NAMALWA (cell line): ENCODE results near the gene PPP1R12B.
"Not testable (repeated sequence)": the region's sequence is repeated elsewhere in the genome, so short reads cannot be mapped to it uniquely, and the experiment has no call there.

Experiments
- DNase-seq: peaks from one replicate; pipeline ENCODE4 v3.0.0-alpha.2; 2015; ENCODE audit warnings: low spot score

Gene PPP1R12B

GRCh38 chr1:202398439-202398838 is 49.9 kb downstream of the PPP1R12B start:
- not testable (repeated sequence) for DNase-seq

GRCh38 chr1:202401771-202402170 is 53.3 kb downstream of the PPP1R12B start:
- not testable (repeated sequence) for DNase-seq

GRCh38 chr1:202403381-202403780 is 54.9 kb downstream of the PPP1R12B start:
- DNase-seq = not testable (repeated sequence)

- no peak for DNase-seq
Observed at GRCh38 chr1:202405928-202406327, 57.4 kb downstream of the PPP1R12B start.

GRCh38 chr1:202406896-202407295 is 58.4 kb downstream of the PPP1R12B start:
- DNase-seq = not testable (repeated sequence)

GRCh38 chr1:202407378-202407777 is 58.9 kb downstream of the PPP1R12B start:
- not testable (repeated sequence) for DNase-seq

GRCh38 chr1:202410251-202410650 is 61.8 kb downstream of the PPP1R12B start:
- DNase-seq = not testable (repeated sequence)

- DNase-seq = not testable (repeated sequence)
Observed at GRCh38 chr1:202410854-202411357, 62.4 kb downstream of the PPP1R12B start.

- DNase-seq = no peak
Observed at GRCh38 chr1:202411422-202411821, 62.9 kb downstream of the PPP1R12B start.

GRCh38 chr1:202412421-202412820 is 63.9 kb downstream of the PPP1R12B start:
- not testable (repeated sequence) for DNase-seq

- DNase-seq = no peak
Observed at GRCh38 chr1:202416641-202417040, 68.1 kb downstream of the PPP1R12B start.

GRCh38 chr1:202417141-202417540 is 68.6 kb downstream of the PPP1R12B start:
- DNase-seq = not testable (repeated sequence)

GRCh38 chr1:202417762-202418201 is 69.3 kb downstream of the PPP1R12B start:
- DNase-seq = not testable (repeated sequence)

- DNase-seq = not testable (repeated sequence)
Observed at GRCh38 chr1:202419731-202420130, 71.2 kb downstream of the PPP1R12B start.

- not testable (repeated sequence) for DNase-seq
Observed at GRCh38 chr1:202420422-202421094, 72.1 kb downstream of the PPP1R12B start.

GRCh38 chr1:202422709-202423108 is 74.2 kb downstream of the PPP1R12B start:
- not testable (repeated sequence) for DNase-seq

- not testable (repeated sequence) for DNase-seq
Observed at GRCh38 chr1:202424260-202424659, 75.8 kb downstream of the PPP1R12B start.

- not testable (repeated sequence) for DNase-seq
Observed at GRCh38 chr1:202430111-202430510, 81.6 kb downstream of the PPP1R12B start.

- DNase-seq = not testable (repeated sequence)
Observed at GRCh38 chr1:202432338-202432737, 83.8 kb downstream of the PPP1R12B start.

GRCh38 chr1:202433155-202434043 is 84.9 kb downstream of the PPP1R12B start:
- no peak for DNase-seq

GRCh38 chr1:202434059-202434458 is 85.6 kb downstream of the PPP1R12B start:
- no peak for DNase-seq

- DNase-seq = no peak
Observed at GRCh38 chr1:202438393-202439174, 90.1 kb downstream of the PPP1R12B start.
